Stomach smooth muscle (tissue), 2 donors: ENCODE results near the gene PCK2.
"Not testable (repeated sequence)": the region's sequence is repeated elsewhere in the genome, so short reads cannot be mapped to it uniquely, and the experiment has no call there.

Source experiments
- H3K27ac ChIP-seq: one replicate; pipeline ENCODE4 v1.7.0; 2013; ENCODE audit warnings: mild to moderate bottlenecking, low read length, inconsistent platforms
- H3K27me3 ChIP-seq, 2 donors: one replicate each; pipeline ENCODE4 v1.7.0; 2013; ENCODE audit warnings: low read length in 2 of 2; ENCODE audit not compliant: insufficient read depth in 2 of 2, control insufficient read depth in 1 of 2
- H3K36me3 ChIP-seq, 2 donors: one replicate each; pipeline ENCODE4 v1.7.0; 2013; ENCODE audit warnings: low read length in 2 of 2; ENCODE audit not compliant: control insufficient read depth in 2 of 2, insufficient read depth in 2 of 2
- H3K4me1 ChIP-seq: one replicate; pipeline ENCODE4 v1.7.0; 2013; ENCODE audit warnings: low read length; ENCODE audit not compliant: control insufficient read depth, insufficient read depth
- H3K4me3 ChIP-seq, 2 donors: one replicate each; pipeline ENCODE4 v1.7.0; 2013; ENCODE audit warnings: low read length in 2 of 2
- H3K9ac ChIP-seq, 2 donors: one replicate each; pipeline ENCODE4 v1.7.0; 2013; ENCODE audit warnings: low read length in 2 of 2, mild to moderate bottlenecking in 1 of 2
- H3K9me3 ChIP-seq, 2 donors: one replicate each; pipeline ENCODE4 v1.7.0; 2013; ENCODE audit warnings: low read length in 2 of 2; ENCODE audit not compliant: control insufficient read depth in 2 of 2
- donor health status: healthy.
- donor health status: Pancreatic carcinoma.

Gene PCK2

GRCh38 chr14:24098927-24099813, 5.1 kb downstream of the PCK2 start:
- Histone ChIP-seq H3K9me3 (no peaks in the 10 kb centered on the region), H3K4me1 (peaks cover 10% of the 10 kb centered on the region), H3K36me3 (peaks cover 0 to 2% of the 10 kb centered on the region in 2 donors), H3K27me3 (no peaks in the 10 kb centered on the region), H3K9ac (no peak overlapping the region), H3K27ac (no peak overlapping the region), H3K4me3 (no peak overlapping the region)

GRCh38 chr14:24100197-24100981, 6.3 kb downstream of the PCK2 start:
- Histone ChIP-seq H3K9me3 (no peaks in the 10 kb centered on the region), H3K4me3 (no peak overlapping the region), H3K9ac (no peak overlapping the region), H3K4me1 (peaks cover 1% of the 10 kb centered on the region), H3K36me3 (peaks cover 0 to 2% of the 10 kb centered on the region in 2 donors), H3K27me3 (no peaks in the 10 kb centered on the region), H3K27ac (no peak overlapping the region)

GRCh38 chr14:24100982-24101494, 6.9 kb downstream of the PCK2 start:
- peaks cover 0 to 2% of the 10 kb centered on the region in 2 donors for H3K36me3 ChIP-seq
- H3K4me1 ChIP-seq: no peaks in the 10 kb centered on the region
- no peak overlapping the region for H3K4me3 ChIP-seq

GRCh38 chr14:24102357-24103048, 8.4 kb downstream of the PCK2 start:
- Histone ChIP-seq H3K4me1 (no peaks in the 10 kb centered on the region), H3K4me3 (no peak overlapping the region), H3K27ac (no peak overlapping the region), H3K9me3 (no peaks in the 10 kb centered on the region), H3K27me3 (no peaks in the 10 kb centered on the region), H3K9ac (no peak overlapping the region), H3K36me3 (peaks cover 0 to 2% of the 10 kb centered on the region in 2 donors)

More at GRCh38 chr14:24100982-24101494, 6.9 kb downstream of the PCK2 start:
- Histone ChIP-seq H3K9ac (no peak overlapping the region), H3K9me3 (no peaks in the 10 kb centered on the region), H3K27me3 (no peaks in the 10 kb centered on the region), H3K27ac (no peak overlapping the region)

GRCh38 chr14:24103451-24103850, 9.3 kb downstream of the PCK2 start:
- no peak overlapping the region for H3K9ac ChIP-seq
- H3K4me3 ChIP-seq: no peak overlapping the region
- peaks cover 0 to 2% of the 10 kb centered on the region in 2 donors for H3K36me3 ChIP-seq
- no peaks in the 10 kb centered on the region for H3K27me3 ChIP-seq
- no peaks in the 10 kb centered on the region for H3K4me1 ChIP-seq
- no peak overlapping the region for H3K27ac ChIP-seq
- no peaks in the 10 kb centered on the region for H3K9me3 ChIP-seq

GRCh38 chr14:24105609-24106239, 11.6 kb downstream of the PCK2 start:
- not testable (repeated sequence) for H3K4me1 ChIP-seq, H3K9me3 ChIP-seq, H3K27me3 ChIP-seq, H3K36me3 ChIP-seq, H3K27ac ChIP-seq, H3K4me3 ChIP-seq, H3K9ac ChIP-seq

GRCh38 chr14:24106672-24107271, 12.7 kb downstream of the PCK2 start:
- Histone ChIP-seq H3K9me3 (no peaks in the 10 kb centered on the region), H3K36me3 (no peaks in the 10 kb centered on the region), H3K4me1 (peaks cover 5% of the 10 kb centered on the region), H3K9ac (no peak overlapping the region), H3K4me3 (no peak overlapping the region), H3K27me3 (no peaks in the 10 kb centered on the region), H3K27ac (no peak overlapping the region)

- H3K4me1 ChIP-seq: peaks cover 5% of the 10 kb centered on the region
- H3K27ac ChIP-seq: no peak overlapping the region
- no peaks in the 10 kb centered on the region for H3K27me3 ChIP-seq
- H3K4me3 ChIP-seq: no peak overlapping the region
- H3K9ac ChIP-seq: peak overlapping the region in 1 of 2 donors; percentile 21
- H3K36me3 ChIP-seq: no peaks in the 10 kb centered on the region
- H3K9me3 ChIP-seq: no peaks in the 10 kb centered on the region
Measured at GRCh38 chr14:24108336-24108874, 14.3 kb downstream of the PCK2 start.

GRCh38 chr14:24110060-24110459, 15.9 kb downstream of the PCK2 start:
- Histone ChIP-seq H3K9me3 (no peaks in the 10 kb centered on the region), H3K27me3 (no peaks in the 10 kb centered on the region), H3K27ac (no peak overlapping the region), H3K4me3 (no peak overlapping the region), H3K4me1 (peaks cover 6% of the 10 kb centered on the region), H3K9ac (no peak overlapping the region), H3K36me3 (no peaks in the 10 kb centered on the region)
